K562 (cell line): Measurements from ENCODE around the gene SLC25A48. TPM values are rescaled to one million over a fixed set of nuclear protein-coding genes. Genes with fewer than 3 reads are reported as not detected.
A peak's percentile ranks its signal among the peaks of the same experiment; 100 is the strongest.
"Not testable (repeated sequence)": the region's sequence is repeated elsewhere in the genome, so short reads cannot be mapped to it uniquely, and the experiment has no call there.

Source experiments
- ATAC-seq: fragments of 200-7000 bp; cut with Tn5 transposase; 3 replicates; pipeline ENCODE4 v1.9.1; 2020; ENCODE audit warnings: moderate library complexity
- BruUV-seq: library from RNA; stranded (reverse); fragments of 400-500 nt; replicated peaks from 2 replicates; lab custom pipeline; 2021; lab: Mats Ljungman, UMichigan
- CTCF ChIA-PET: fragments of 300-600 bp; formaldehyde crosslinking; extraction: SDS; loops from one replicate; lab custom pipeline; 2021; ENCODE audit warnings: low intra/inter-chr PET ratio; lab: Yijun Ruan, JAX
- POLR2A ChIA-PET: fragments of 300-600, 350-650 bp; sonication (Branson Sonifier 250); formaldehyde crosslinking; extraction: SDS; loops from one replicate; lab custom pipeline; 2021; ENCODE audit warnings: antibody characterized with exemption, inconsistent platforms; lab: Yijun Ruan, JAX
- DNase-seq, 4 experiments: peaks; one replicate each; pipeline versions ENCODE4 v3.0.0 to v3.0.0-alpha.2; 2011 to 2018; ENCODE audit warnings: low spot score in 3 of 4, mixed read lengths in 3 of 4; ENCODE audit errors: extremely low read depth in 1 of 4
- FAIRE-seq: peaks from 2 replicates; lab custom pipeline; 2011; peaks lifted over from hg19 to GRCh38; lab: Jason Lieb, UNC
- H2AFZ ChIP-seq: 2 replicates; pipeline ENCODE4 v1.6.0; 2011; ENCODE audit warnings: low read depth, low read length, control low read depth, inconsistent platforms
- H3K27ac ChIP-seq: fragments of 200-600 bp; 3 replicates; pipeline ENCODE4 v1.8.0; 2011; ENCODE audit warnings: low read depth, mild to moderate bottlenecking, control low read depth, inconsistent platforms, low read length, moderate library complexity, mixed read lengths; ENCODE audit errors: extremely low read depth
- H3K27me3 ChIP-seq, 2 experiments: fragments of 300-600 bp in 1 of 2; 2 replicates in 1 of 2; 3 replicates in 1 of 2; pipeline versions ENCODE4 v1.6.0 to v1.8.0; 2011; ENCODE audit warnings: inconsistent platforms in 2 of 2, low read length in 2 of 2, mild to moderate bottlenecking in 1 of 2, mixed read lengths in 1 of 2, moderate library complexity in 1 of 2; ENCODE audit not compliant: control insufficient read depth in 2 of 2, insufficient read depth in 2 of 2
- H3K36me3 ChIP-seq: fragments of 300-600 bp; 3 replicates; pipeline ENCODE4 v1.8.0; 2011; ENCODE audit warnings: mild to moderate bottlenecking, low read length, inconsistent platforms; ENCODE audit not compliant: control insufficient read depth, insufficient read depth
- H3K4me1 ChIP-seq, 2 experiments: fragments of 200-600 bp in 1 of 2; replicated peaks in 1 of 2; 2 replicates in 1 of 2; 3 replicates in 1 of 2; pipeline versions ENCODE4 v1.5.1 to v1.8.0; 2011; ENCODE audit warnings: inconsistent platforms in 2 of 2, low read length in 2 of 2, mild to moderate bottlenecking in 1 of 2, mixed read lengths in 1 of 2, moderate library complexity in 1 of 2; ENCODE audit not compliant: control insufficient read depth in 2 of 2, insufficient read depth in 2 of 2
- H3K4me2 ChIP-seq: 2 replicates; pipeline ENCODE4 v1.6.1; 2011; ENCODE audit warnings: low read length, control low read depth, inconsistent platforms, mixed read lengths; ENCODE audit not compliant: insufficient read depth
- H3K4me3 ChIP-seq: fragments of 200-600 bp; sonication (generic), shearing (Covaris generic); 2 replicates; pipeline ENCODE4 v1.5.1; 2016; ENCODE audit warnings: control low read depth, inconsistent platforms
- H3K79me2 ChIP-seq: fragments of 200-600 bp; 3 replicates; pipeline ENCODE4 v1.8.0; 2011; ENCODE audit warnings: low read length, inconsistent platforms; ENCODE audit not compliant: control insufficient read depth, insufficient read depth
- H3K9ac ChIP-seq, 2 experiments: 2 replicates each; pipeline versions ENCODE4 v1.6.0 to v1.6.1; 2011; ENCODE audit warnings: low read depth in 2 of 2, low read length in 2 of 2, control low read depth in 1 of 2, inconsistent platforms in 1 of 2, mild to moderate bottlenecking in 1 of 2, mixed read lengths in 1 of 2; ENCODE audit not compliant: insufficient read depth in 1 of 2
- H3K9me1 ChIP-seq: one replicate; pipeline ENCODE4 v1.6.0; 2011; ENCODE audit warnings: inconsistent platforms, mild to moderate bottlenecking, low read length, moderate library complexity; ENCODE audit not compliant: control insufficient read depth, insufficient read depth
- H3K9me3 ChIP-seq: replicated peaks from 2 replicates; pipeline ENCODE4 v1.5.1; 2011; ENCODE audit warnings: low read depth, low read length, inconsistent platforms; ENCODE audit not compliant: control insufficient read depth, insufficient read depth
- H4K20me1 ChIP-seq: replicated peaks from 2 replicates; pipeline ENCODE4 v1.6.1; 2011; ENCODE audit warnings: low read length, inconsistent platforms, mixed read lengths; ENCODE audit not compliant: control insufficient read depth, insufficient read depth
- HDAC2 ChIP-seq: fragments of 450-650 bp; IDR thresholded peaks from 2 replicates; pipeline ENCODE4 v1.6.1; 2016; ENCODE audit warnings: mild to moderate bottlenecking
- HMG20A ChIP-seq: fragments of 450-650 bp; formaldehyde crosslinking; conservative IDR thresholded peaks from 2 replicates; pipeline ENCODE4 v1.4.0; 2020; ENCODE audit warnings: mild to moderate bottlenecking, mixed read lengths
- ILF3 ChIP-seq: fragments of 450-650 bp; IDR thresholded peaks from 2 replicates; pipeline ENCODE4 v1.6.1; 2018; ENCODE audit warnings: antibody characterized with exemption, mild to moderate bottlenecking, moderate library complexity, borderline replicate concordance
- JUN ChIP-seq, 2 experiments: sonication (generic) in 1 of 2; formaldehyde crosslinking in 1 of 2; IDR thresholded peaks; 2 replicates each; pipeline versions ENCODE4 v1.6.1 to v1.8.0; 2012 to 2022; ENCODE audit warnings: borderline replicate concordance in 2 of 2, mild to moderate bottlenecking in 2 of 2, improper control_type of control experiment in 1 of 2, low read depth in 1 of 2, low read length in 1 of 2, missing genetic modification reagents in 1 of 2
- NFE2 ChIP-seq: IDR thresholded peaks from 2 replicates; pipeline ENCODE4 v1.6.1; 2014; ENCODE audit warnings: antibody characterized with exemption, low read depth
- STAT5A ChIP-seq: IDR thresholded peaks from 2 replicates; pipeline ENCODE4 v1.6.1; 2012; ENCODE audit warnings: low read length, inconsistent platforms, borderline replicate concordance
- ZC3H8 ChIP-seq: fragments of 450-650 bp; IDR thresholded peaks from 2 replicates; pipeline ENCODE4 v1.6.1; 2017
- ZNF174 ChIP-seq: fragments of 250-450 bp; sonication (Bioruptor Pico); IDR thresholded peaks from 2 replicates; pipeline ENCODE4 v1.4.0; 2020; ENCODE audit warnings: mild to moderate bottlenecking
- ZNF431 ChIP-seq: sonication (generic); formaldehyde crosslinking; IDR thresholded peaks from 2 replicates; pipeline ENCODE4 v1.8.0; 2022; ENCODE audit warnings: mild to moderate bottlenecking, missing genetic modification reagents
- ZNF586 ChIP-seq: fragments of 450-650 bp; formaldehyde crosslinking; conservative IDR thresholded peaks from 2 replicates; pipeline ENCODE4 v1.4.0; 2020; ENCODE audit warnings: mild to moderate bottlenecking, moderate library complexity
- WGBS: fragments of 100-300 bp; shearing (Covaris generic); methylation state at CpG from one replicate; pipeline ENCODE4 v1.1.6; 2016; ENCODE audit warnings: low coverage, mixed read lengths; ENCODE audit not compliant: insufficient coverage; ENCODE audit errors: missing lambda C conversion rate; 5-methylcytosine and 5-hydroxymethylcytosine counted together
- in situ Hi-C: fragments of 300-500 bp; cut with MboI; formaldehyde crosslinking; loops from 4 replicates; pipeline ENCODE4 v1.15.0; 2018; ENCODE audit warnings: inconsistent platforms, mixed read lengths
- intact Hi-C: fragments of 100-400 bp; cut with micrococcal nuclease; formaldehyde crosslinking; loops from 2 replicates; pipeline ENCODE4 v1.14.2; 2022
- polyA plus RNA-seq, 8 experiments: library from polyadenylated mRNA; depleted of rRNA in 4 of 8; stranded (reverse) in 5 of 8; unstranded in 3 of 8; fragments of >200 nt; fragmentation: Nextera tagmentation in 2 of 8; fragmentation: Illumina TruSeq in 1 of 8; extraction: Ambion mirVana in 2 of 8; extraction: Trizol in 1 of 8; gene quantifications; 2 replicates each; pipeline versions ENCODE4 v1.2.1 to v1.2.3, GENCODE V29; 2011 to 2014; ENCODE audit warnings: inconsistent platforms in 1 of 8, missing spikeins in 1 of 8
- total RNA-seq, 7 experiments: library from RNA; depleted of rRNA in 6 of 7; stranded (reverse); fragments of >200 nt in 6 of 7; fragmentation: Illumina TruSeq in 2 of 7; extraction: Trizol in 2 of 7; gene quantifications; 2 replicates each; pipeline versions ENCODE4 v1.2.1 to v1.2.3, GENCODE V29; 2011 to 2021; ENCODE audit warnings: low replicate concordance in 1 of 7
- TF ChIP-seq, protein P1 (sequence below), 2 experiments: fragments of 250-450 bp in 1 of 2; fragments of 450-650 bp in 1 of 2; sonication (Bioruptor Pico) in 1 of 2; IDR thresholded peaks; 2 replicates each; pipeline versions ENCODE4 v1.6.1 to v1.8.0; 2016 to 2021; ENCODE audit warnings: mild to moderate bottlenecking in 2 of 2, moderate library complexity in 2 of 2, missing compliant biosample characterization in 1 of 2, missing genetic modification characterization in 1 of 2

SLC25A48 gene
- total and polyA plus RNA-seq, 9 of the 15 experiments (the other 6 are each of a cell fraction or from before 2014, with no cell fraction given): 0.08 to 0.35 (median 0.23) TPM; not detected in 1

DNA sequence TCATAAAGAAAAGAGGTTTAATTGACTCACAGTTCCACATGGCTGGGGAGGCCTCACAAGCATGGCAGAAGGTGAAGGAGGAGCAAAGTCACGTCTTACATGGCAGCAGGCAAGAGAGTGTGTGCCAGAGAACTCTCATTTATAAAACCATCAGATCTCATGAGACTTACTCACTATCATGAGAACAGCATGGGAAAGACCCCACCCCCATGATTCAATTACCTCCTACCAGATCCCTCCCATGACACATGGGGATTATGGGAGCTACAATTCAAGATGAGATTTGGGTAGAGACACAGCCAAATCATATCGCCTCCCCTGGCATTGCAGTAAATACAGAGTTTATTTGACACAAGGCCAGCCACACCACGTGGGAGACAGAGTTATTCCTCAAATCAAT lies 24.7 kb downstream of the SLC25A48 start:
- H3K4me3 ChIP-seq, FAIRE-seq, DNase-seq, H3K9me1 ChIP-seq, H3K9ac ChIP-seq, H3K4me1 ChIP-seq, H3K79me2 ChIP-seq, intact Hi-C loops, POLR2A ChIA-PET, ATAC-seq, H2AFZ ChIP-seq, H3K27ac ChIP-seq, H4K20me1 ChIP-seq, BruUV-seq, H3K36me3 ChIP-seq, H3K4me2 ChIP-seq, in situ Hi-C loops, H3K9me3 ChIP-seq, CTCF ChIA-PET: not testable (repeated sequence)
- H3K27me3 ChIP-seq: peaks cover 0 to 11% of the 10 kb centered on the region in 2 experiments; a peak in 2 of 5 replicates
- 3% methylated on average over 3 of the region's 3 CpGs for WGBS
- peak; percentile 90 for TF ChIP-seq ZNF431 (CRISPR knock-in tag)

DNA sequence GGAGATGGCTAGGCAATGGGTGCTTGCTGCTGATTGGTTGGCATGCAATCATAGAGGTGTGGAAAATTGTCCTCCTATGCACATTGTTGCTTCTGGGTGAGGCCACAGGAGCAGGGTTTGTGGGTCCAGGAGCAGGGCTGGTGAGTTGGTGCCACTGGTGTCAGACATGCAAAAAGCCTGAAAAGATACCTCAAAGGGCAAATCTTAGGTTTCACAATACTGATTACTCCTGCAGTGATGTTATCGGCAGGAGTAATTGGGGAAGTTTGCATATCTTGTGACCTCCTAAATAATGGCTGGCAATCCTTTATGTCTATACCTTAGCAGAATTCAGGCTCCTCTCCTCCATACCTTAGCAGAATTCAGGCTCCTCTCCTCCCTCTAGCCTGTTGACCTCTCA lies 25.2 kb downstream of the SLC25A48 start:
- POLR2A ChIA-PET: no interaction called here
- ATAC-seq (no peak), FAIRE-seq (no peak), DNase-seq (no peak)
- Histone ChIP-seq H3K9me3 (no peaks in the 10 kb centered on the region), H3K4me2 (no peak overlapping the region), H3K9me1 (no peaks in the 10 kb centered on the region), H3K4me1 (no peaks in the 10 kb centered on the region), H3K27me3 (peaks cover 0 to 11% of the 10 kb centered on the region in 2 experiments; a peak in 3 of 5 replicates), H3K9ac (no peak overlapping the region), H4K20me1 (no peaks in the 10 kb centered on the region), H3K36me3 (no peaks in the 10 kb centered on the region), H3K27ac (no peak overlapping the region), H3K4me3 (no peak overlapping the region), H3K79me2 (no peaks in the 10 kb centered on the region), H2AFZ (no peak overlapping the region)
- intact Hi-C loops (no loop called here), in situ Hi-C loops (no loop called here)
- no TSS peak for BruUV-seq
- CTCF ChIA-PET: no interaction called here
- 4% methylated on average over 1 of the region's 1 CpG for WGBS
- TF ChIP-seq ILF3 (no peak), NFE2 (no peak), ZNF586 (CRISPR knock-in tag) (no peak), HDAC2 (no peak), STAT5A (no peak), JUN (IDR thresholded peaks at IDR 0.05; ENCODE audit: borderline replicate concordance, low read depth, low read length) (no peak), JUN (CRISPR knock-in tag; IDR thresholded peaks at IDR 0.05; ENCODE audit: borderline replicate concordance) (no peak), ZC3H8 (no peak), HMG20A (no peak), ZNF174 (CRISPR knock-in tag) (no peak)
- TF ChIP-seq, protein P1, sequence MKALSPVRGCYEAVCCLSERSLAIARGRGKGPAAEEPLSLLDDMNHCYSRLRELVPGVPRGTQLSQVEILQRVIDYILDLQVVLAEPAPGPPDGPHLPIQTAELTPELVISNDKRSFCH (CRISPR knock-in tag; IDR thresholded peaks at IDR 0.05): no peak
- TF ChIP-seq, protein P1 (tag; IDR thresholded peaks at IDR 0.05): no peak
